Prostate gland (tissue), 2 donors: Measurements from ENCODE around the gene KRTAP5-3.

ENCODE experiments used
- POLR2A ChIP-seq: fragments of 450-650 bp; IDR thresholded peaks from one replicate; pipeline ENCODE4 v1.6.1; 2016; ENCODE audit warnings: antibody characterized with exemption, mild to moderate bottlenecking
- POLR2AphosphoS5 ChIP-seq: sonication (generic); formaldehyde crosslinking; IDR thresholded peaks from one replicate; pipeline ENCODE4 v1.6.1; 2017; ENCODE audit warnings: antibody characterized with exemption
- TF ChIP-seq, protein P1 (sequence below), 4 experiments: fragments of 200-600 bp in 2 of 4; fragments of 450-650 bp in 2 of 4; sonication (generic) in 2 of 4; IDR thresholded peaks; 1 replicate in 3 of 4; 2 replicates in 1 of 4; pipeline ENCODE4 v1.5.1; 2016 to 2019; ENCODE audit warnings: antibody characterized with exemption in 4 of 4, mild to moderate bottlenecking in 2 of 4, moderate library complexity in 2 of 4

DNA sequence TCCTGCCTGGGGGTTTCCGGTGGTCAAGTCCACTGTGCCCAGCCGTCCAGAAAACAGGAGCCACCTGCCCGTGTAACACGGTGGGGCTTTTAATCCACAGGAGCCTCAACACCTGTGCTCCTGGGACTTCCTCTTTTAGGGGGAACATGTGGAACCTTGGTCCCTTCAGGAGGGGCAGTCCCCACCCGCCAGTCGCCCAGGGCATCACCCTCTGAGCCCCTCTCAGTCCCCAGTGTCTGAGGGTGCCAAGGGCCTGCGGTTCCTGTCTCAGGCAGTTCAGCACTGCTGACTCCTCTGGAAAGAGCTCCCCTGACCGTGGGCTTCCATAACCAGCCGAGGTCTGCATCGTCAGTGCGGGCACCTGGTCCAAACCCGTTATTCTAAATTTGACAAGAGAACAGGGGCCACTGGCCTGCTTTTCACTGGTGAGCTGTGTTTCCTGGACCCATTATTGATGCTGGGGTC lies 37.1 kb upstream of the KRTAP5-3 start:
- TF ChIP-seq, protein P1, sequence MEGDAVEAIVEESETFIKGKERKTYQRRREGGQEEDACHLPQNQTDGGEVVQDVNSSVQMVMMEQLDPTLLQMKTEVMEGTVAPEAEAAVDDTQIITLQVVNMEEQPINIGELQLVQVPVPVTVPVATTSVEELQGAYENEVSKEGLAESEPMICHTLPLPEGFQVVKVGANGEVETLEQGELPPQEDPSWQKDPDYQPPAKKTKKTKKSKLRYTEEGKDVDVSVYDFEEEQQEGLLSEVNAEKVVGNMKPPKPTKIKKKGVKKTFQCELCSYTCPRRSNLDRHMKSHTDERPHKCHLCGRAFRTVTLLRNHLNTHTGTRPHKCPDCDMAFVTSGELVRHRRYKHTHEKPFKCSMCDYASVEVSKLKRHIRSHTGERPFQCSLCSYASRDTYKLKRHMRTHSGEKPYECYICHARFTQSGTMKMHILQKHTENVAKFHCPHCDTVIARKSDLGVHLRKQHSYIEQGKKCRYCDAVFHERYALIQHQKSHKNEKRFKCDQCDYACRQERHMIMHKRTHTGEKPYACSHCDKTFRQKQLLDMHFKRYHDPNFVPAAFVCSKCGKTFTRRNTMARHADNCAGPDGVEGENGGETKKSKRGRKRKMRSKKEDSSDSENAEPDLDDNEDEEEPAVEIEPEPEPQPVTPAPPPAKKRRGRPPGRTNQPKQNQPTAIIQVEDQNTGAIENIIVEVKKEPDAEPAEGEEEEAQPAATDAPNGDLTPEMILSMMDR (IDR thresholded peaks at IDR 0.05): no peak
- no peak for TF ChIP-seq POLR2A
- TF ChIP-seq POLR2AphosphoS5: no peak
